Measurements from ENCODE around the gene PRKCA.
"Not testable (repeated sequence)": the region's sequence is repeated elsewhere in the genome, so short reads cannot be mapped to it uniquely, and the experiment has no call there.

PRKCA gene

DNA sequence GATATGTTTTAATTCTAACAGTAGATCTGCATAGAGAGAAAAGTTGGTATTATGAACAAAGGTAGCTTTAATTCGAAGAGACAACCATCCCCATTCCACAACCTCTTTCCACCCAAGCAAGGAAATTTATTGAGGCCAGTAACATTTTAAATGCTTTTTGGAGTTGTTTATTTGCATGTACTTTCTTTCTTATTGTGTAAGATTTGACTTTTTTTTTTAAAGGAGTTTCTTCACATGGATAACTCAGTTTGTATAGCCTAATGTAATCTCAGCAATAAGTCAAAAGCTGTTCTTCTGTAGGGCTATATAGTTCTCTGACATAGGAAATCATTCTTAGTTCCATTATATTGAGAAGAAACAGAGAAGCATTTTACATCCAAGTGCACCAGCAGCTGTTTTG lies 163.3 kb downstream of the PRKCA start:
- DNase-seq (ENCODE audit: low read depth in 2 of 2), result no peak

DNA sequence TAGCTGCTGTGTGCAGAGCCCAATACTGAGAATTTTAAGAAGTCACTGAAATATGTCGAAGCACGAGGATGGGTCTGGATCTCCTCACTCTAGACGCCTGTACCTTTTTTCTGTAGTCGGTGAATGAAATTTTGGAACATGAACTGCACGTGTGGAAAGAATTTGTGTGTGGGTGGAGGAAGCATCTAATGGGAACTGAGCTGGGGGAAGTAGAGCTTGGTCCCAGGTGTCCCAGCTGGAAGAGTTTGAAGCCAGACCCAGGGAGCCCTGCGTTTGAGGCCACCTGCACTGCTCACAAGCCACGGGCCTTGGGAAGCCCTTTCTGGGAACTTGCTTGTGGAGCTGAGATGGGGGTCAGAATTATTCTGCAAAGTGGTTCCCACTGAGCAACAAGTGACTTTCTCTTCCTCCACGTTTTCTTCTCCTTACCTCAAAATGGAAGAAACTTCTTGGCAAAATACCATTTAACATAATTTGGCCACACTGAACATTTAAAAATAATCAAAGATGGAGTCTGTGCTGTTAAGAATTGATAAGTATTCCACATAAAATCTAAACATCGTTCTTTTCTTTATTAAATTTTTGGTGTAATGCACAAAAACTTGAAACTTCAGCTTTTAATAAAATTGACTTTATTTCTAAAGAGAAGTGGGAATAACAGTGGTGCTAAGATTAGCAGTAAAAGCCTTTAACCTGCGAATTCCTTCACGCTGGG lies 163.8 kb downstream of the PRKCA start:
- no peak for DNase-seq (ENCODE audit: low read depth in 2 of 2)

GRCh38 chr17:66466840-66467367 lies 164.5 kb downstream of the PRKCA start:
- no peak for DNase-seq (ENCODE audit: low read depth in 2 of 2)

DNA sequence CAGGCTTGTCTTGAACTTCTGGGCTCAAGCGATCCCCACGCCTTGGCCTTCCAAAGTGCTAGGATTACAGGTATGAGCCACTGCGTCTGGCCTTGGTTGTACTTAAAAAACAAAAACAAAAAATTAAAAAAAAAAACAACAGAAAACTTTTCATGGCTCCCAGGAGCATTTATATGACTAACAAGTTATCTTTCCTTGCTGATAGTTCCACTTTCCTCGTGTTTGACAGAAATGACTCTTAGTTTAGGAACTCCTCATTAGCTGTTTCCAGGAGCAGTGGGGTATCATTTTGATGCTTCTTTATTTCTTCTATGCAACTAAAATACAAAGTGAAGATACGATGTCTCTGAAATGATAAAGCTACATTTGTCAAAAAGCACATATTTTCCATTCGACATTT lies 165.4 kb downstream of the PRKCA start:
- no peak for DNase-seq (ENCODE audit: low read depth in 2 of 2)

DNA sequence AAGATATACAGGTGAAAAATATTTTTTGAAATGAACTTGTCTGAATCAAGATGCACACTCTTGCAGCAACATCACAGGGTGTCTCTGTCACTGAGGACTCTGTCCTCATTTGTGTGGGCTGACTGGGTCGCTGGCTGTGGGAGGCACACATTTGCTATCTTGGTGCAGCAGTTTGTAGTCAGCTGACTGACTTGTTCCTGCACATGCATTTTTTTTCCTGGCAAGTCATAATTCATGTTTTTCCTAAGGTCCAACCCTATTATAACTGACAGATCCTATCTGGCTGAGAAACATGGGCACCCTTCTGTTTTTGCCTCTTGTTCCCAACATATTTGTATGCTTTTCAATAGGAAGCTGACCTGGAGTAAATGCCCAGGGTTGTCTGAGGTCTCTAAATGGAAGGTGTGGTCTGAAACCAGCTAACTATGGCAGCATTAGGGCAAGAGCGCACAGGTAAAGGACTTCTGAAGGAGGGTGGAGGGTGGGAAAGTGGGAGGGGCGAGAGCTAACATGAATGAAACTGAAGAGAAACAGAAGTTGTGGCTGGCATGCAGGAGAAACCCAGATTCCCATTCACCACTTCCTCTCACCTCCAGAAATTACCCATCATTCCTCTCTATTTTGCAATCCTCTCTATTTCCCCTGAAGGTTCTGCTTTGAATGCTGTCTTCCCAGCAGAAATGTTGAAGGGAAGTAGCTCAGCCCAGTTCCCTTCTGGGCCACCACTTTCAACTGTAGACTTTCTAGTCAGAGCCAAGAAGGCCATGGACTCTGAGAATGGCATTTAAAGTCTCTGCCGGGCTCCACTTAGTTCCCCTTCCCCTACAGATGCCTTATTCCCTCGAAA lies 166.1 kb downstream of the PRKCA start:
- DNase-seq (ENCODE audit: low read depth in 2 of 2), result no peak

DNA sequence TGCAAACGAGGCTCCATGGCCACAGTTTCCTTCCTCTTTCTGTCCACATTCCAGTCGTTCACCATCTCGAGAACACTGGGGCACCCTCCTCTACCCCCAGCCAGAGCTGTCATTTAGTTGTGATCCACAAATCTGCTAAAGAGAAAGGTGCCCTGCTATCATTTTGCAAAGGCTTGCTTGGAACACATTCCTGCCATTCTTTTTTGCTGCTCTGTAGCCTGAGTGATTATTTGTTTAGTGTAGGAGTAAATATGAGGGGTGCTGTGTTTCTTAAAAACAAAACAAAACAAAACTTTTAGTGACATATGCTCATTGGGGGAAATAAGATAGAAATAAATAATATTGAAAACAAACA lies 166.7 kb downstream of the PRKCA start:
- DNase-seq (ENCODE audit: low read depth in 2 of 2), result no peak

DNA sequence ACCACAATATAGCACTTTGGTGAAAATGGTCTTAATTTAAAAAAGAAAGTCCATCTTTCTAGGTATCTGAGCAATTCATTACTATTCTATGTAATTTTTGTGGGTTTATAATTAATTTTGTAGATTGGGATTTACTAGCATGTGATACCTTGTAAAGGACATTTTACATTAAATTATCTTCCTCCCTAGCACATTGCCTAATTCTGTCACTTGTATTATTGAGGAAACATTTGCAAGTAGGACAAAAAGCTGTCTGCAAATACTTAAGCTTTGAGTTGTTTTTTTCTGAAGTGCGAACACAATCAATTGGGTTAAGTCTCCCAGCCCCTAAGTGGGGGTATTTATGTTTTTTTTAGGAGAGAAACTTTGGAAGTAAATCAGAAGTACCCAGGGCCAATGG lies 167.0 kb downstream of the PRKCA start:
- no peak for DNase-seq (ENCODE audit: low read depth in 2 of 2)

DNA sequence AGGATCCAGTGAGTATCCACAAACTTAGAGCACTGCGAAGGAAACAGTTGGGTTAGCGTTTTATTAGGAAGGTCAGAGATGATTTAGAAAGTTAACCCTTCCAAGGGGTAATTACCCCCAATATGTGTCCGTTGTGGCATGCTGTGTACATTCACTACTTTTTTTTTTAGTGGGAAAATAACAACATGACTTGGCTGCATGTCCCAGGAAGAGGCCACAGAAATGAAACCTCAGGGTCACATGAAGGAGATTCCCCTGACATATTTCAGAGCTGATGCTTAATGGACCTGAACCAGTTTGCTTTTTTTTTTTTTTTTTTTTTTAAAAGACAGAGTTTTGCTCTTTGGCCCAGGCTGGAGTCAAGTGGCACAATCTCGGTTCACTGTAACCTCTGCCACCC lies 167.5 kb downstream of the PRKCA start:
- DNase-seq (ENCODE audit: low read depth in 2 of 2), result no peak

- no peak for DNase-seq (ENCODE audit: low read depth in 2 of 2)
These were observed 169.7 kb downstream of the PRKCA start for GRCh38 chr17:66472123-66472522.

GRCh38 chr17:66474258-66474657 lies 171.8 kb downstream of the PRKCA start:
- DNase-seq (ENCODE audit: low read depth in 2 of 2), result no peak

- DNase-seq (ENCODE audit: low read depth in 2 of 2), result no peak
These were observed 172.5 kb downstream of the PRKCA start for GRCh38 chr17:66474806-66475497.

DNA sequence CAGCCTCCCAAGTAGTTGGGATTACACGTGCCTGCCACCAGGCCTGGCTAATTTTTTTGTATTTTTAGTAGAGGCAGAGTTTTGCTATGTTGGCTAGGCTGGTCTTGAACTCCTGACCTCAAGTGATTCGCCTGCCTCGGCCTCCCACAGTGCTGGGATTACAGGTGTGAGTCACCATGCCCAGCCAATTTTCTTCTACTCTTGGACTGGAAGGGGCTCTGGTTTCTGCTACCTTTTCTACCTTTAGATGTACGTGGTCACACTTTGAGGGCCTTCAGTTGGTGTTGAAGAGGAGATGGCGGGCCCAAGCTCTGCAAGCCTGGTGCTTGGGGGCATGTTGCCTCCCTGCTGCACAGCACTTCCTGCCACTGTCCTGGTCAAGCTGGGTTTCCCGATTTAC lies 173.6 kb downstream of the PRKCA start:
- no peak for DNase-seq (ENCODE audit: low read depth in 2 of 2)

DNA sequence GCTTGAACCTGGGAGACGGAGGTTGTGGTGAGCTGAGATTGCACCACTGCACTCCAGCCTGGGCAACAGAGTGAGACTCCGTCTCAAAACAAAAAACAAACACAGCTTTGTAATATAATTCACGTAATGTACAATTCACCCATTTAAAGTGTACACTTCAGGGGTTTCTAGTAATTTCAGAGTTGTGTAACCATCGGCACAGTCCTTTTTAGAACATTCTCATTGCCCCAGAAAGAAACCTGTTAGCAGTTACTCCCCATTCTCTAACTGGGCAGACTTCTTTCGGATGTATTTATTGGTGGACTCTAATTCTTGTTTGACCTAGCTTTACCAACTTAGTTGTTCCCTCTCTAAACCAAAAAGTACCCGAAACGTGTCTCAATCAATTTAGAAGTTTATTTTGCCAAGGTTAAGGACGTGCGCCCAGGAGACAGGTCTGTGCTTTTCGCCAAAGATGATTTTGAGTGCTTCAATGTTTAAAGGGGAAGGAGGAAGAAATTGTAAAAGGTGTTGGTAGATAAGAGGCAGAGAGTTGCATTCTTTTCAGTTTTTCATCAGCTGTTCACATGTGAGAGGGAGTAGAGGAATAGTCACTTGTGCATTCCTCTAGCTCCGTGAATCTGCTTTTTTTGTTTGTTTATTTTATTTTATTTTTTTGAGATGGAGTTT lies 175.3 kb downstream of the PRKCA start:
- DNase-seq (ENCODE audit: low read depth in 2 of 2), result no peak

DNA sequence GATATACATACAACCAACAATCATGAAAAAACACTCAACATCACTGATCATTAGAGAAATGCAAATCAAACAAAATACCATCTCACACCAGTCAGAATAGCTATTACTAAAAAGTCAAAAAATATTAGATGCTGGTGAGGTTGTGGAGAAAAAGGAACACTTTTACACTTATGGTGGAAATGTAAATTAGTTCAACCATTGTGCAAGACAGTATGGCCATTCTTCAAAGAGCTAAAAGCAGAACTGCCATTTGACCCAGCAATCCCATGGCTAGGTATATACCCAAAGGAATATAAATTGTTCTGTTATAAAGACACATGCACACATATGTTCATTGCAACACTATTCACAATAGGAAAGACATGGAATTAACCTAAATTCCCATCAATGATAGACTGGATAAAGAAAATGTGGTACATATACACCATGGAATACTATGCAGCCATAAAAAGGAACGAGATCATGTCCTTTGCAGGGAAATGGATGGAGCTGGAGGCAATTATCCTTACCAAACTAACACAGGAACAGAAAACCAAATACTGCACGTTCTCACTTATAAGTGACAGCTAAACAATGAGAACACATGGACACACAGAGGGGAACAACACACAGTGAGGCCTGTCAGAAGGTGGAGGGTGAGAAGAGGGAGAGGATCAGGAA lies 176.9 kb downstream of the PRKCA start:
- DNase-seq (ENCODE audit: low read depth in 2 of 2), result not testable (repeated sequence)

DNA sequence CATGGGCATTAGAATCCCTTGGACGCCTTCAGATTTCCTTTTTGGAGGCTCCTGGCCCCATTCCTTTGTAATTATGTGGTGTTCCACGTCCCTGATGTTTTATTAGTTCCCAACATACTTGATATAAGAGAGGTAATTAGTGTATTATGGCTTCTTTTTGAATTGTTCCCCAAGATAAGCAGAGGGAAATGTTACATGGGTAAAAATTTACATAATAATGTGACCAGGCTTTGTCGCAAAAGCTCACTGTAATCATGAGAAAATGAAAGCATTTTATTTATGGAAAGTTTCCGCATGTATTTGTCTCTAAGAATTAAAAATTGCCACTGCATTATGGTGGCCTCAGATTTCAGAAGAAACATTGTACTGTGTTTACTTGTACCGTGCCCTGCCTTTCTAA lies 177.8 kb downstream of the PRKCA start:
- no peak for DNase-seq (ENCODE audit: low read depth in 2 of 2)

DNA sequence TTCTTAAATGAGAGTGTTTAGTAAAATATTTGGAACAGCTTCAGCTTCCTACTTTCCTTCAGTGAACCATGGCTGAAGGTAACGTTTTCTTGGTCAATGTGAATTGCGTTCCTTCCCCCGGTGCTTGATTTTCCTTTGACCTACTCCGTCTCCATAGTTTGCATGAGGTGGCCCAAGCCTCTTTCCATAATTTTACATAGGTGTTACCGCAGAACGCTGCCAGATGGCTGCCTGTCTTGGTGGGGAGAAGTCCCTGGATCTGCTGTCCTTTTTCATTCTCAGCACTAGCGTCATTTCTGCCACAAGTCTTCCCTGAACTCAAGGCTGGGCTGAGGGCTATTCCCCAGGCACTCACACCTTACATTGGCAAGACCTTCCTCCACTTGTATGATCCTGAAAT lies 178.4 kb downstream of the PRKCA start:
- no peak for DNase-seq (ENCODE audit: low read depth in 2 of 2)

- DNase-seq (ENCODE audit: low read depth in 2 of 2), result no peak
These were observed 178.9 kb downstream of the PRKCA start for GRCh38 chr17:66481271-66481670.

DNA sequence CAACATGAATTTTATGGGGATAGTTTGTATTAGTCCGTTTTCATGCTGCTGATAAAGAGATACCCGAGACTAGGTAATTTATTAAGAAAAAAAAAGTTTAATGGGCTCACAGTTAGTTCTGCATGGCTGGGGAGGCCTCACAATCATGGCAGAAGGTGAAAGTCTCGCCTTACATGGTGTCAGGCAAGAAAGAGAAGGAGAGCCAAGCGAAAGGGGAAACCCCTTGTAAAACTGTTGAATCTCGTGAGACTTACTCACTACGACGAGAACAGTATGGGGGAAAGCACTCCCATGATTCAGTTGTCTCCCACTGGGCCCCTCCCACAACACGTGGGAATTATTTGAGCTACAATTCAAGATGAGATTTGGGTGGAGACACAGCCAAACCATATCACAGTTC lies 181.5 kb downstream of the PRKCA start:
- no peak for DNase-seq (ENCODE audit: low read depth in 2 of 2)

- no peak for DNase-seq (ENCODE audit: low read depth in 2 of 2)
These were observed 183.0 kb downstream of the PRKCA start for GRCh38 chr17:66485309-66485947.

DNA sequence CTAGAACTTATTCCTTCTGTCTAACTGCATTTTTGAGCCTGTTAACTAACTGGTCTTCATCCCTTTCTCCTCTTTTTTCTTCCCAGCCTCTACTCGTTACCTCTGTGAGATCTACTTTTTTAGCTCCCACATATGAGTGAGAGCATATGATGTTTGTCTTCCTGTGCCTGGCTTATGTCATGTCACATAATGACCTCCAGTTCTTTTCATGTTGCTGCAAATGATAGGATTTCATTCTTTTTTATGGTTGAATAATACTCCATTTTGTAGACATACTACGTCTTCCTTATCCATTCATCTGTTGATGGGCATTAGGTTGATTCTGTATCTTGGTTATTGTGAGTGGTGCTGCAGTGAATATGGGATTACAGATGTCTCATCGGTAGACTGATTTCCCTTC lies 184.7 kb downstream of the PRKCA start:
- DNase-seq (ENCODE audit: low read depth in 2 of 2), result no peak

- DNase-seq (ENCODE audit: low read depth in 2 of 2), result no peak
These were observed 185.6 kb downstream of the PRKCA start for GRCh38 chr17:66487981-66488468.
